Endothelial cell of umbilical vein (primary cell): Measurements from ENCODE around the gene CXCR6.

ENCODE experiments used
- FOS ChIP-seq: IDR thresholded peaks from 2 replicates; pipeline ENCODE4 v1.6.1; 2011; ENCODE audit warnings: mild to moderate bottlenecking, low read length, moderate library complexity, borderline replicate concordance; ENCODE audit not compliant: insufficient read depth
- POLR2AphosphoS5 ChIP-seq: IDR thresholded peaks from 2 replicates; pipeline ENCODE4 v1.6.1; 2012; ENCODE audit warnings: low read depth, mild to moderate bottlenecking, control low read depth, low read length, moderate library complexity; ENCODE audit not compliant: insufficient read depth
- TF ChIP-seq, protein P1 (sequence below), 2 donors: IDR thresholded peaks; 1 replicate in 1 of 2; 2 replicates in 1 of 2; pipeline ENCODE4 v1.5.1; 2011; ENCODE audit warnings: low read length in 2 of 2, mild to moderate bottlenecking in 2 of 2, moderate library complexity in 2 of 2, control low read depth in 1 of 2, inconsistent platforms in 1 of 2, low read depth in 1 of 2; ENCODE audit not compliant: insufficient read depth in 1 of 2; ENCODE audit errors: extremely low read depth in 1 of 2

DNA sequence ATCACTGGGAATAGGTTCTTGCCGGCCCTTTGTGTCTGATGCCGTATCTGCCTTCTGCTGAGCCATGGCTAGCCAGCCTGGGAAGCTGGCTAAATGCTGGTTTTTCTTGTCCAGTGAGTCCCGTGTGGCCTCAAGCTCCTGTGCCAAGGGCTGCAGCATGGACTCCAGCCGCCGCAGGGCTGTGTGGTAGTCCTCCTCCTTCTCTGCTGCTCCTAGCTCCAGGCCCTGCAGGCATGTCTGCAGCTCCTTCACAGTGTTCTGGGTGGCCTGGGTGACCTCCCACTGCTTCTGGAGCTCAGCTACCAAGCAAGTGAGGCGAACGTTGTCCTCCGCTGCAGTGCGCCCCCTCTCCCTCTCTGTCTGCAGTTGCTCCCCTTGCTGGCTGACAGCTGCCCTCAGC is 24.9 kb downstream of the CXCR6 start:
- TF ChIP-seq, protein P1, sequence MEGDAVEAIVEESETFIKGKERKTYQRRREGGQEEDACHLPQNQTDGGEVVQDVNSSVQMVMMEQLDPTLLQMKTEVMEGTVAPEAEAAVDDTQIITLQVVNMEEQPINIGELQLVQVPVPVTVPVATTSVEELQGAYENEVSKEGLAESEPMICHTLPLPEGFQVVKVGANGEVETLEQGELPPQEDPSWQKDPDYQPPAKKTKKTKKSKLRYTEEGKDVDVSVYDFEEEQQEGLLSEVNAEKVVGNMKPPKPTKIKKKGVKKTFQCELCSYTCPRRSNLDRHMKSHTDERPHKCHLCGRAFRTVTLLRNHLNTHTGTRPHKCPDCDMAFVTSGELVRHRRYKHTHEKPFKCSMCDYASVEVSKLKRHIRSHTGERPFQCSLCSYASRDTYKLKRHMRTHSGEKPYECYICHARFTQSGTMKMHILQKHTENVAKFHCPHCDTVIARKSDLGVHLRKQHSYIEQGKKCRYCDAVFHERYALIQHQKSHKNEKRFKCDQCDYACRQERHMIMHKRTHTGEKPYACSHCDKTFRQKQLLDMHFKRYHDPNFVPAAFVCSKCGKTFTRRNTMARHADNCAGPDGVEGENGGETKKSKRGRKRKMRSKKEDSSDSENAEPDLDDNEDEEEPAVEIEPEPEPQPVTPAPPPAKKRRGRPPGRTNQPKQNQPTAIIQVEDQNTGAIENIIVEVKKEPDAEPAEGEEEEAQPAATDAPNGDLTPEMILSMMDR (IDR thresholded peaks at IDR 0.05; ENCODE audit: extremely low read depth in 1 of 2, insufficient read depth in 1 of 2, low read depth in 1 of 2, low read length in 2 of 2) = no peak
- TF ChIP-seq FOS (no peak), POLR2AphosphoS5 (no peak)
